WI38 (cell line): ENCODE measurements around the gene SCP2.

ENCODE experiments used
- H3K4me3 ChIP-seq: 2 replicates; pipeline ENCODE4 v1.5.1; 2011; ENCODE audit warnings: low read depth, mild to moderate bottlenecking, control low read depth, low read length
- CTCF ChIP-seq: IDR thresholded peaks from 2 replicates; pipeline ENCODE4 v1.5.1; 2012; ENCODE audit warnings: low read depth, mild to moderate bottlenecking, control low read depth, low read length

Gene SCP2

GRCh38 chr1:53083636-53084588 lies 156.8 kb downstream of the SCP2 start:
- no peak for TF ChIP-seq CTCF
- H3K4me3 ChIP-seq, result no peak overlapping the region

GRCh38 chr1:53084589-53084971 lies 157.5 kb downstream of the SCP2 start:
- H3K4me3 ChIP-seq, result no peak overlapping the region
- no peak for TF ChIP-seq CTCF

- H3K4me3 ChIP-seq, result no peak overlapping the region
- no peak for TF ChIP-seq CTCF
Measured at GRCh38 chr1:53085405-53085804, 158.3 kb downstream of the SCP2 start.

GRCh38 chr1:53086491-53087070 lies 159.5 kb downstream of the SCP2 start:
- TF ChIP-seq CTCF, result no peak
- no peak overlapping the region for H3K4me3 ChIP-seq

- no peak overlapping the region for H3K4me3 ChIP-seq
- TF ChIP-seq CTCF, result no peak
Measured at GRCh38 chr1:53087332-53088285, 160.5 kb downstream of the SCP2 start.

GRCh38 chr1:53088616-53089300 lies 161.7 kb downstream of the SCP2 start:
- H3K4me3 ChIP-seq, result no peak overlapping the region
- TF ChIP-seq CTCF, result no peak
